NCI-H146 (cell line): Measurements from ENCODE around the gene MIS18A.

Source experiments
- DNase-seq: peaks from one replicate; lab custom pipeline; 2025; lab: John Stamatoyannopoulos, UW

MIS18A gene

GRCh38 chr21:32253215-32253641 is 25.6 kb downstream of the MIS18A start:
- no peak for DNase-seq

GRCh38 chr21:32252136-32252535 is 26.7 kb downstream of the MIS18A start:
- no peak for DNase-seq

GRCh38 chr21:32249511-32250280 is 29.2 kb downstream of the MIS18A start:
- peak; percentile 74 for DNase-seq

- peak; percentile 85 for DNase-seq
Measured at GRCh38 chr21:32248571-32249461, 30.0 kb downstream of the MIS18A start.

- DNase-seq: no peak
Measured at GRCh38 chr21:32246571-32247140, 32.2 kb downstream of the MIS18A start.

- DNase-seq: no peak
Measured at GRCh38 chr21:32245971-32246370, 32.9 kb downstream of the MIS18A start.

- no peak for DNase-seq
Measured at GRCh38 chr21:32240851-32241687, 37.8 kb downstream of the MIS18A start.

GRCh38 chr21:32239551-32239950 is 39.3 kb downstream of the MIS18A start:
- no peak for DNase-seq

GRCh38 chr21:32238063-32238462 is 40.8 kb downstream of the MIS18A start:
- no peak for DNase-seq

GRCh38 chr21:32237021-32237420 is 41.8 kb downstream of the MIS18A start:
- DNase-seq: no peak

- no peak for DNase-seq
Measured at GRCh38 chr21:32233722-32234301, 45.0 kb downstream of the MIS18A start.

GRCh38 chr21:32233055-32233546 is 45.7 kb downstream of the MIS18A start:
- peak; percentile 53 for DNase-seq

GRCh38 chr21:32226444-32226843 is 52.4 kb downstream of the MIS18A start:
- no peak for DNase-seq
